A549 treated with AZD9567 at 1 μM for 4 hours (cell line): ENCODE results near the gene SIGLEC6. TPM values are rescaled to one million over a fixed set of nuclear protein-coding genes. Genes with fewer than 3 reads are reported as not detected.

Experiments used
- total RNA-seq: library from RNA; stranded (reverse); fragments of 200-300 nt; extraction: Qiagen RNA extraction; gene quantifications from 5 replicates; pipeline ENCODE4 v1.2.3, GENCODE V29; 2022; ENCODE audit not compliant: insufficient read depth

The SIGLEC6 gene
- not detected in 5 replicates for total RNA-seq

DNA sequence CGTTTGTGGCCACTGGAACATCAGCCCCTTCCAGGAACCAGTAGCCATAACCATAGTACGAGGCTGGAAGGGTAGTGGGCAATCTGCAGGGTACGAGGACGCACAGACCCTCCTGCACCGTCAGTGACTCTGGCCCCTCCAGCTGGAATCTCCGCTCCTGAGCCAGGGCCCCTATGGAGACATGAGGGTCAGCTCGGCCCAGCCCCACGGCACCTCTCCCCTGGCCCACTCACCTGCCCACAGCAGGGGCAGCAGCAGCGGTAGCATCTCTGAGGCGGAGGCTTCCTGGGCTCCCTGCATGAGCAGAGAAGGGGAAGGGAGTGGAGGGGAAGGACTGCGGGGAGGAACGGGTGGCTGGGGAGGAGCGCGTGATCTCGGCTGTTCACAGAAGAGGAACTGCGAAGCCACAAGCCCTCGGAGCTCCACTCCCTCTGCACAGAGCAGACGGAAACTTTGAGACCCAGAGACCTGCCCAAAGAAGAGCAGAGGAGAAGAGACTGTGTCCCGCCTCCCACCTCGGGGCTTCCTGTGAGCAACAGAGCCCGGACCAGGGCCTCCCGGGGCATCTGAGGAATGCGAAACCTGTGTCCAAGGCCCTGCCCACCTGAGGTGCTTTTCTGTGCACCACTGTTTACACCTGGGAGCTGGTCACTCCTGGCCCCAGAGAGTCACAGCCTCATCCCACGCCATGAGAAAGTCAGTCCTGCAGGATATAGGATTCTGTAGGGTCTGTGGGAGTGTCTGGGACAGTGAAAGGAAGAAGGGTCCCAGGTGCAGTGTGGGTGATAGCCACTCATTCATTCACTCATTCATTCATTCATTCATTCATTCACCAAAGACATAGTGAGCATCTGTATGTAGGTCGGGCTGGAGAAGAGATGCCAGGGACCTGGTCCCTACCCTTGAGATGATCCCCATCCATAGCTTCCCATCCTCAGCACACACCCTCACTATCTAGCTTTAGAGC, at the start of gene SIGLEC6:
SIGLEC6 (minus strand) TSS at position 322 of the 967 bp plus-strand sequence; CDS start at position 300, 22 bp downstream.

DNA sequence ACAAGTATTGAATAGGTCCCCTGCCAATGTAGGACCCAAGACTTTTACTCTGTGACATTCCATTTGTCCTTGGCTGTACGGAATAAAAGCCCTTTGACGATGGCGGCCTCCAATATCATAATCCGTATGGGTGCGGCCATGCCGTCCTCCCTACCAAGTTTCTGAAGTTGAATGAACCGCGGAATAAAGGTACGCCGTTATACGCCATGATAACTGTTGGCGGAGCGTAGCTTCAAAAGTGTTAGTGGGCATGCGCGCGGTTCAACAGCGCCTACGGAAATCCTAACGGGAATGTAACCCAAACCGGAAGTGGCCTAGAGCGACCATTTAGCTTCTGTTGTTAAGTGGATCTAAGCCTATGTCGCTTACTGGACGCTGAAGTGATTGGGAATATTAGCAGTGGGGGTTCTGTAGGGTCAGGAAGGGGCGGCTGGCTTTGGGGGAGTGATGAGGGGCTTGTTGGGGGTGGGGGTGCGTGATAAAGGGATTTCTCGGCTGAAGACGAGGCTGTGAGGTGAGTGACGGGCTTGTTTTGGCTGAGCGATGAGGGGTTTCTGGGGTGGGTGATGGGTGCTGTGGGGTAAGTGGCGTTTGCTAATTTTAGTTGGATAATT, 39.6 kb upstream of the SIGLEC6 start, which contains the start of gene ZNF175:
ZNF175 (plus strand) TSS at position 322 of the 614 bp plus-strand sequence. CDS start 2,047 bp downstream, outside the sequence.

GRCh38 chr19:51501594-51502263, 29.7 kb downstream of the SIGLEC6 start, which contains the start of gene SIGLEC12:
Gene SIGLEC12, minus strand, starts transcription at chr19:51501800. Its CDS starts 67 bp downstream, at chr19:51501733.

GRCh38 chr19:51478381-51479234, 52.9 kb downstream of the SIGLEC6 start, which contains the start of gene CEACAM18:
Gene CEACAM18, plus strand, starts transcription at chr19:51478539.

Other genes with a start within 250 kb of the SIGLEC6 start
- 0.03 to 0.07 TPM (median 0.06 TPM) in 3 of 5 replicates, not detected in the others for gene IGLON5, start 220.0 kb downstream of the SIGLEC6 start, total RNA-seq
- gene VSIG10L, start 189.5 kb downstream of the SIGLEC6 start, total RNA-seq = 8.6 to 13.5 TPM (median 11.6 TPM) in 5 replicates
- 222 to 246 TPM (median 231 TPM) in 5 replicates for gene ETFB, start 165.3 kb downstream of the SIGLEC6 start, total RNA-seq
- gene CLDND2, start 162.7 kb downstream of the SIGLEC6 start, total RNA-seq = 7.0 to 13.3 TPM (median 11.1 TPM) in 5 replicates
- gene NKG7, start 159.0 kb downstream of the SIGLEC6 start, total RNA-seq = not detected in 5 replicates
- not detected in 5 replicates for gene LIM2, start 143.7 kb downstream of the SIGLEC6 start, total RNA-seq
- gene C19orf84, start 141.1 kb downstream of the SIGLEC6 start, total RNA-seq = not detected in 5 replicates
- gene SIGLEC10, start 114.0 kb downstream of the SIGLEC6 start, total RNA-seq = 0.03 TPM in 1 of 5 replicates, not detected in the others
- gene SIGLEC8, start 73.2 kb downstream of the SIGLEC6 start, total RNA-seq = not detected in 5 replicates
- not detected in 5 replicates for gene CEACAM18, start 53.1 kb downstream of the SIGLEC6 start, total RNA-seq
- not detected in 5 replicates for gene SIGLEC12, start 29.9 kb downstream of the SIGLEC6 start, total RNA-seq
- 2.8 to 5.4 TPM (median 4.2 TPM) in 5 replicates for gene ZNF175, start 39.6 kb upstream of the SIGLEC6 start, total RNA-seq
- gene SIGLEC5, start 98.7 kb upstream of the SIGLEC6 start, total RNA-seq = not detected in 5 replicates
- 0.05 to 0.06 TPM in 2 of 5 replicates, not detected in the others for gene SIGLEC14, start 115.2 kb upstream of the SIGLEC6 start, total RNA-seq
- gene SPACA6, start 161.7 kb upstream of the SIGLEC6 start, total RNA-seq = 7.1 to 14.5 TPM (median 12.9 TPM) in 5 replicates
- gene HAS1, start 192.3 kb upstream of the SIGLEC6 start, total RNA-seq = not detected in 5 replicates
- gene FPR1, start 220.2 kb upstream of the SIGLEC6 start, total RNA-seq = 0.05 to 0.11 TPM (median 0.09 TPM) in 4 of 5 replicates, not detected in the other
- gene FPR2, start 229.5 kb upstream of the SIGLEC6 start, total RNA-seq = not detected in 5 replicates